Measurements from ENCODE around the gene ISOC1. TPM values are rescaled to one million over a fixed set of nuclear protein-coding genes. Genes with fewer than 3 reads are reported as not detected.

The ISOC1 gene
- total RNA-seq, 2 donors from 2014 or later: 10.9 to 12.0 TPM

DNA sequence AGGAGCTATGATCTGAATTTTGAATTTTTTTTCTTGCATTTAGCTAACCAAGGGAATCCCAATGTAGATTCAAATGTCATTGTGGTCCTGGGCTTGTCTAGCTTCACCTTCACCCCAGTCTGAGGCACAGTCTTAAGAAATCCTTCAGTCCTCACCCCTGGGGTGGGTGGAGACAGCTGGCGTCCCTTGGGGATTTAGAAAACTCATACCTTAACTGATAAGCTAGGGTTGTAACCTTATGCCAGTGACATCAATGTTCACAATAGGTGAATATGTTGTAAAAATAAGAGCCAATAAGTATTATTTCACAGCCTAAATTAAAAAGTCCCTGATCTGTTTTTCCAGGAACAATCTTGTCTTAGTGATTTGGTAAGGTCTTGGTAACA, 4.6 kb downstream of the ISOC1 start:
- Histone ChIP-seq H3K9me3 (no peaks in the 10 kb centered on the region), H3K27me3 (replicated peaks; ENCODE audit: insufficient read depth) (no peaks in the 10 kb centered on the region), H3K27ac (no peak overlapping the region), H3K36me3 (no peaks in the 10 kb centered on the region), H3K4me3 (no peak overlapping the region), H3K4me1 (ENCODE audit: control insufficient read depth in 1 of 2, low read depth in 2 of 2) (peaks cover 6 to 33% of the 10 kb centered on the region in 2 donors)
- DNase-seq (ENCODE audit: low spot score): no peak
- no peak for ATAC-seq (ENCODE audit: insufficient number of reproducible peaks, low FRiP score, low read depth)
- no peak for TF ChIP-seq CTCF (IDR thresholded peaks at IDR 0.05)

DNA sequence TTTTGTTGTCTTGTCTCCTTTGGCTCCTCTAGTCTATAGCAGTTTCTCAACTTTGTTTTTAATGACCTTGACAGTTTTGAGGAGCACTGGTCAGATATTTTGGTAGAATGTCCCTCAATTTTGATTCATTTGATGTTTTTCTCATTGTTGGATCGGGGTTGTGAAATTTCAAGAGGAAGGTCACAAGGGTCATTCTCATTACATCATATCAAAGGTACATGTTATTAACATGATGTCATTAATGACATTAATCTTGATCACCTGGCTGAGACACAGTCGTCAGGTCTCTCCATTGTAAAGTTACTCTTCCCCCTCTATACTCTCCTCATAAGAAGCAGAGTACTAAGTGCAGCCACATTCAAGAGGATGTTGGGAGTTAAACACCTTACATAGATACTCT, 7.2 kb downstream of the ISOC1 start:
- no peaks in the 10 kb centered on the region for H3K27me3 ChIP-seq (replicated peaks; ENCODE audit: insufficient read depth)
- H3K27ac ChIP-seq: no peak overlapping the region
- H3K4me3 ChIP-seq: no peak overlapping the region
- no peak for ATAC-seq (ENCODE audit: insufficient number of reproducible peaks, low FRiP score, low read depth)
- no peak for TF ChIP-seq CTCF (IDR thresholded peaks at IDR 0.05)
- no peaks in the 10 kb centered on the region for H3K36me3 ChIP-seq
- peaks cover 0 to 28% of the 10 kb centered on the region in 2 donors for H3K4me1 ChIP-seq (ENCODE audit: control insufficient read depth in 1 of 2, low read depth in 2 of 2)
- no peak for DNase-seq (ENCODE audit: low spot score)
- no peaks in the 10 kb centered on the region for H3K9me3 ChIP-seq

GRCh38 chr5:129103397-129103796, 8.8 kb downstream of the ISOC1 start:
- Histone ChIP-seq H3K4me1 (ENCODE audit: control insufficient read depth in 1 of 2, low read depth in 2 of 2) (peaks cover 0 to 15% of the 10 kb centered on the region in 2 donors), H3K27me3 (replicated peaks; ENCODE audit: insufficient read depth) (no peaks in the 10 kb centered on the region), H3K27ac (no peak overlapping the region), H3K4me3 (no peak overlapping the region), H3K9me3 (no peaks in the 10 kb centered on the region), H3K36me3 (peaks cover 4% of the 10 kb centered on the region)
- ATAC-seq (ENCODE audit: insufficient number of reproducible peaks, low FRiP score, low read depth): no peak
- TF ChIP-seq CTCF (IDR thresholded peaks at IDR 0.05): no peak
- DNase-seq (ENCODE audit: low spot score): no peak

DNA sequence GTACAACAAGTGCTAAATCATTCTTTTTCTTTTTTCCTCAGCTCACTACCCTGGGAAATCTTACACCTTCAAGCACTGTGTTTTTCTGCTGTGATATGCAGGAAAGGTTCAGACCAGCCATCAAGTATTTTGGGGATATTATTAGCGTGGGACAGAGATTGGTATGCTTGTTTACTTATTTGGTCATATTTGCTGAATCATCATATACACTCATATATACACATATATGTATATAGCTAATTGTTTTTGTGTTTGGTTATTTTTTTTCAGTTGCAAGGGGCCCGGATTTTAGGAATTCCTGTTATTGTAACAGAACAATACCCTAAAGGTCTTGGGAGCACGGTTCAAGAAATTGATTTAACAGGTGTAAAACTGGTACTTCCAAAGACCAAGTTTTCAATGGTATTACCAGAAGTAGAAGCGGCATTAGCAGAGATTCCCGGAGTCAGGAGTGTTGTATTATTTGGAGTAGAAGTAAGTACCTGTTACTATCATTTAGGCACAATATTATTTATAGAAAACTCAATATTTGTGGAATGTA, 10.4 kb downstream of the ISOC1 start:
- Histone ChIP-seq H3K36me3 (peaks cover 4% of the 10 kb centered on the region), H3K27me3 (replicated peaks; ENCODE audit: insufficient read depth) (no peaks in the 10 kb centered on the region), H3K4me1 (ENCODE audit: control insufficient read depth in 1 of 2, low read depth in 2 of 2) (no peaks in the 10 kb centered on the region), H3K4me3 (no peak overlapping the region), H3K9me3 (no peaks in the 10 kb centered on the region), H3K27ac (no peak overlapping the region)
- ATAC-seq (ENCODE audit: insufficient number of reproducible peaks, low FRiP score, low read depth) (no peak), DNase-seq (ENCODE audit: low spot score) (no peak)
- no peak for TF ChIP-seq CTCF (IDR thresholded peaks at IDR 0.05)

DNA sequence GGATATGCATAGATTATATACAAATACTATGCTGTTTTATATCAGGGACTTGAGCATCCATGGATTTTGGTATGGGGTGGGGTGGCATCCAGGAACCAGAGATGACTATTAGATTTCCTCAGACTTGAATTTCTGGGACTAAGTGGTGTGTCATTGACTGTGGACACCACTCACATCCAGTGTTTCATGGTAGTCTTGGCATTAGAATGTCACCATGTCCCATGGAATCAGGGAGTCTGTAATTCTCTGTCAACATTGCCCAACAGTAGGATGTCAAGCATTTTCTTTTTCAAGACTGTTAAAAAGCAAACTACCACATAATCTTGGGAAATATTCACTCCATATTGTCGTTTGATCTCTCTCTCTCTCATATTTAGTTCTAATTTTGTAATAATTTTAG, 13.1 kb downstream of the ISOC1 start:
- no peak overlapping the region for H3K27ac ChIP-seq
- no peaks in the 10 kb centered on the region for H3K9me3 ChIP-seq
- H3K4me1 ChIP-seq (ENCODE audit: control insufficient read depth in 1 of 2, low read depth in 2 of 2): no peaks in the 10 kb centered on the region
- ATAC-seq (ENCODE audit: insufficient number of reproducible peaks, low FRiP score, low read depth) (no peak), DNase-seq (ENCODE audit: low spot score) (no peak)
- no peak for TF ChIP-seq CTCF (IDR thresholded peaks at IDR 0.05)
- H3K4me3 ChIP-seq: no peak overlapping the region
- H3K27me3 ChIP-seq (replicated peaks; ENCODE audit: insufficient read depth): no peaks in the 10 kb centered on the region
- H3K36me3 ChIP-seq: peaks cover 4% of the 10 kb centered on the region

All from thoracic aorta (tissue), 2 donors.